ENCODE measurements around the gene TENM4.

Gene TENM4

DNA sequence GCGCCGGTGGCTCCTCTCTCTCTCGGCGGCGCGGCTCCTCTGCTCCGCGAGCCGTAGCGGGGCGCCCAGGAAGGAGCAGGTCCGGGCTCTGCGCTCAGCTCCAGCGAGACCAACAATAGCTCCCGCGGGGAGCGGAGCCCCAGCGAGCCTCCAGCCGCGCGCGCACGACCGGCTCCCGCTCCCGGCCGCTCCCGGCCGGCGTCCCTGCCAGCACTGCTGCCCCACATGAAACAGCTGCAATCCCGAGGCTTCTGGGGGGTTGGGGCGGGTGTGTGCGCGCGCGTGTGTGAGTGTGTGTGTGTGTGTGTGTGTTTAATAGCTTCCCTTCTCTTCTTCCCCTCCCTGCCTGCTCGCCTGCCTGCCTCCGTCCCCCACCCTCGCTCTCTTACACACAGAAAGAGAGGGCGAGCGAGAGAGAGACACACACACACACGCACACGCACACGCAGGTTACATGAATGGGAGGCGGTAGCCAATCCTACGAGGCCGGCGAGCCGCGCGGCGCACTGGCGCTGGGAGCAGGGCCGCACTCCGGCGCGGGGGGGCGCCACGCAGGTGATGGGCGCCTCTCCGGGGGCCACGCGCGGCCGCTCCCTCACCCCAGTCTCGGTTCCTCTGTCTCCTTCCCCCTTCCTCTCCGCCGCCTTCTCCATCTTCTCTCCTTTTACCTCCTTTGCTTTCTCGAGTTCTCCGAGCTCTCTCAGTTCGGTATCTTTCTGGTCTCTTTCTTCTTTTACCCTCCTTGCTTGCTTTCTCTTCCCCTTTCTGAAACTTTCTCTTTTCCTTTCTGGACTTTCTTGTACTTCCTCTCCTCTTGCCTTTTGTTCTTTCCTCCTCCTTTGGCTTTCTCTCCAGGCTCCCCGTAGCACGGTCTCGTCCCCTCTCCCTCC is at the start of gene TENM4:
TSS of gene TENM4 (minus strand) at position 460 of the 890 bp plus-strand sequence. CDS start 371,086 bp downstream, outside the sequence.
- no peak for DNase-seq (ENCODE audit: low spot score)

DNA sequence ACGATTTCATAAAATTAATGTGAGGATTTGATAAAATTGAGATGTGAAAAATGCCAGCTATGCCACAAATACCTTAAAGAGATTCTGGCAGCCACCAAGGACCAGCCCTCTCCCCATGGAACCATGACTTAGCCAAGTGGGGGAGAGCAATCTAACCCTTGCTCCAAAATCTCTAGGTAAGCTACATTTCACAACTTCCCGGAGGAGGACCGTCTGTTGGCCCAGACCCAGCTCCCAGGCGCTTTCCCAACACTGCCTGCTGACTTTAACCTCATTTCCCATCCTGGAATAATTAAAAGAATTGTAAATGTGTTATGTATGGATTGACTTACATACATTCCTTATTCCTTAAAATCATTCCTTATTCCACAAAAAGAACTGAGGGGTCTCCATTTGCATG is 47.5 kb upstream of the TENM4 start:
- no peak for DNase-seq (ENCODE audit: low spot score)

DNA sequence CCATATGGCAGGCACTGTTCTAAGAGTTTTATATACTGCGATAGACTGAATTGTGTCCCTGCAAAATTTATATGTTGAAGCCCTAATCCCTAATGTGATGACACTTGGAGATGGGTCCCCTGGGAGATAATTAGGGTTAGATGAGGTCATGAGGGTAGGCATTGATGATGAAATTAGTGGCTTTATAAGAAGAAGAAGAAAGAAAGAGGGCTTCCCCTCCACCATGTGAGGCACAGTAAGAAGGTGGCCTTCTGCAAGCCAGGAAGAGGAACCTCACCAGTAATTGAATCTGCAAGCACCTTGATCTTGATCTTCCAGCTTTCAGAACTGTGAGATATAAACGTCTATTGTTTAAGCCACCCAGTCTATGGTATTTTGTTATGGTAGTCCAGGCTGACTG is 46.6 kb upstream of the TENM4 start:
- DNase-seq (ENCODE audit: low spot score), result no peak

DNA sequence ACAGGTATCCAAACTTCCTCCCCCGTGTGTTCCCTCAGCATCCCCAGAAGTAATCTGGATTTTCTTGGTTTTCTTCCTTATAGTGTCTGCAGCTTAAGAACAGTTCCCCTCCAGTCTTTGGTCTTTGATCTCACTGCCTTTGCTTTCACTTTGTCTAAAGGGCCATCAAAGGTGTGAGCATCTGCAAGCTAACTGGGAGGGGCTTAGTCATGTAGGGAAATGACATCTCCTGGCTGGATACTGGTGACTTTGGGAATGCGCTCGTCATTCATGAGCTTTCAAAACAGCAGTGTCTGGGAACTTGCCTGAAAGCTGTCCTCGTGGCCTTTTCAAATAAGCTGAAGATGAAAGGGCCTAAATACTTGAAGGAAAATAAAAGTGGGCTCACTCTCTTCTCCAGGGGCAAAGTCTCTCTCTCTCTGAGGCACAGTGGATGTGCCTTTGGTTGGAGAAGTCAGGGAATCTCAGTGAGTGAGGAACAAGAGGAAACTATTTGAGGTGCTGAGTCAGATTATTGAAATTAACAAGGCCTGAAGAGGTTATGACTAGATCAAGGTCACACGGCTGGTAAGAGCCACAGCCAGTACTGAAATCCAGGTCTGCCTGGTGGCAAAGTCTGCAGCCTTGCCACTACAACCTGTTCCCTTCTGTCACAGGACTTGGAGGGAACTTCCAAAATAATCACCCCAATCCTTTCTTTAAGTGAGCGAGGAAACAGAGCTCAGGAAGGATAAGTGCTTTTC is 45.6 kb upstream of the TENM4 start:
- no peak for DNase-seq (ENCODE audit: low spot score)

DNA sequence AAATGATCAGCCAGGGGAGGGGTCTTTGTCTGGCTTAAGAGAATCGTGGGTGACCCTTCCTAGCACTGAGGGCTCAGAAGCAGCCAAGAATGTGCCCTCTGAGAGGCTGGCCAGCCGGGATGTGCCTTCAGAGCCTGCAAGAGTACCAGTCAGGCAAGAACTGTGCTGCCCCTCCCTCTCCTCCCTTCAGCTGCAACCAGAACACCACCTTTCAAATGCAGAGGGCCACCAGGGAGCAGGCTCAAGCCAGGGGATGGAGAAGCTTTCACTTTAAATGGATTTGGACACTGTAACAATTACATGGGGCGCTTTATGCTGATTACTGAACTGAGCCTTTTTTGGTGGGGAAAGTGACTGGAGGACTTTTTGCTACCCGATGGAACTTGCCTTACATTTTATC is 44.9 kb upstream of the TENM4 start:
- DNase-seq (ENCODE audit: low spot score), result no peak

DNA sequence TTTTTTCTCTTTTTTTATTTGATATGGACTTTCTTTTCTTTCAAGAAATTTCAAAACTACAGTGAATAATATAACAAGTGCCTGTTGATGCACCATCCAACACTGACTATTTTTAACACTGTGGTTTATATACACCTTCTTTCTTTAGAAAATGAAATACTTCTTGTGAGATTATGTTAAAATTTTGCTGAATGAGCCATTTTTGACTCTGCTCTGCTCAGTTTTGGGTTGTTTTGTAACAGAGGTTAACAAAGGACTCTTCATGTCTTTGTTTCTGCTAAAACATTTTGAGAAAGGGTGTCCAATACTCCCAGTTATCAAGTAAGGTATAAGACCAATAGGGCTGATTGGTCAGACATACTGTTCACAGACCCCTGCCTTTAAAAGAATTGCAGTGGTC is 44.0 kb upstream of the TENM4 start:
- DNase-seq (ENCODE audit: low spot score), result no peak

DNA sequence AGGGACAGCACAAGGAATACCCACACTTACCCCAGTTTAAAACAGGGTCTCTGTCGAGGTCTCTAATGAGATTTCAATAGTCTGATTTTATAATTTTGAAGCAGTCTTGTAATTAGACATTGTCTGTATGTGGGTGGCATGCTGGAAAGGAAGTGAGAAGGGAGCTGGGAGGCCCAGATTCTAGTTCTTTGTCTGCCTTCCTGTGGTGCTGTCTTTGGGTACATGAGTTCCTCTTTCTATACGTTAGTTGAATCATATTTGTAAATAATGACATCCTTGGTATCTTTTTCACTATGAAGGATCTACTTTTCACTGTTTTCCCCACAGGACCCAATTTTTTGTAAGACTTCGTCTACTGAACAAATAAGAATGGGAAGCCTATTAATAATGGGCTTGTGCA is 42.0 kb upstream of the TENM4 start:
- DNase-seq (ENCODE audit: low spot score), result no peak

DNA sequence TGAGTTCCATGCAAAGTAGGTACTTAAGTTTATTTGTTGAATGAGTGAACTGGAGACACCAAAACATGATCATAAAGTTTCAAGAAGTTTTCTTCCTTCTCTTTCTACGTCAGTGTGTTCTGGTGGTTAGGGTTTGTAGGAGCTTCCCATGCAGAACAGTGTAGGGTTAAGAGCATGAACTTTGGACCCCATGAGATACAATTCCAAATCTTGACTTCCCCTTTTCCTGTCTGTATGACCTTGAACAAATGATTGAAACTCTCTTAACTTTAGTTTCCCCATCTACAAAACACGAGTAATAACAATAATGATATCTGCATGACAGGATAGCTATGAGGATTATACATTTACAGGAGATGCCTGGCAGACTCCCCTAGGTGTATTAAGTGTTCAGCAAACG is 41.0 kb upstream of the TENM4 start:
- DNase-seq (ENCODE audit: low spot score), result no peak

DNA sequence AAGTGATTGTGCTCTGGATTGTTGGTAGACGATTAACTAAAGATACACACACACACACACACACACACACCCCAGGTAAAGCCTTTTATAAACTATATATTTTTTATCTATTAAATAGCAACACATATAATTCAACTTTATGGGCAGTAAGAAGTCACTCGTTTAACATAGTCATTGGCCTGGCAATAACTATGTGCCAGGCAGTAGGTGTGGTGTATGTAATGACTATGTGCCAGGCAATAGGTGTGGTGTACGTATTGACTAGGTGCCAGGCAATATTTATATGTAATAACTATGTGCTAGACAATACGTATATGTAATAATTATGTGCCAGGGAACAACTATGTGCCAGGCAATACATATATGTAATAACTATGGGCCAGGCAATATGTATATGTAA is 40.0 kb upstream of the TENM4 start:
- no peak for DNase-seq (ENCODE audit: low spot score)

DNA sequence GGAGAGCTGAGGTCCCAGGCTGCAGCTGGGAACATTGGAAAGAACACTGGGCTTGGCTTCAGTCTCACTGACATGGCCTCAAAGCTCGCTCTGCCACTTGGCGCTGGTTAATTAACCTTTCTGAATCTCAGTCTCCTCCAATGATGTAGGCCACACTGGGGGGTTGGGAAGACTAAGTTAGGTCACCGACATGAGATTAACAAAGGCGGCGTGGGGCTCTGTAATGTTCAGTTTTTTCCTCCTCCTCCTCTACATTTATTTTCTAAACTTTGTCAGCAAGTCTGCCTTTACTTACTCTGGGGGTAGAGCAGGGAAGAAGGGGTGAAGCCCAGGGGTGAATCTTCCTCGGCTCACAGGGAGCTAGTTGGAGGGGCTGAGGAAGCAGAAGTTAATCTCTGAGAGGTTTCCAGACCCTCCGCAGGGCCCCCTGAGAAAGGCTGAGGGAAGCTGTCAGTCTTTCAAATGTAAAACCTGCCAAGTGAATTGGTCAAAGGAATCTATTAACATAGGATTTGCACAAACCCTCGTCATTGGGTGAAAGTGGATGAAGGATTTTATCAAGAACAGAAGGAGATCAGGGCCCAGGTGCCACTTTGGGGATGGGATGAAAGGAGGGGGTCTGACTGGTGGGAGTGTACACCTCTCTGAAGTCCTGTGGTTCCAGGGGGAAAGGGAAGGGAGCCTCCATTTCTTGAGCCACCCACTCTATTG is 32.1 kb upstream of the TENM4 start:
- no peak for DNase-seq (ENCODE audit: low spot score)

DNA sequence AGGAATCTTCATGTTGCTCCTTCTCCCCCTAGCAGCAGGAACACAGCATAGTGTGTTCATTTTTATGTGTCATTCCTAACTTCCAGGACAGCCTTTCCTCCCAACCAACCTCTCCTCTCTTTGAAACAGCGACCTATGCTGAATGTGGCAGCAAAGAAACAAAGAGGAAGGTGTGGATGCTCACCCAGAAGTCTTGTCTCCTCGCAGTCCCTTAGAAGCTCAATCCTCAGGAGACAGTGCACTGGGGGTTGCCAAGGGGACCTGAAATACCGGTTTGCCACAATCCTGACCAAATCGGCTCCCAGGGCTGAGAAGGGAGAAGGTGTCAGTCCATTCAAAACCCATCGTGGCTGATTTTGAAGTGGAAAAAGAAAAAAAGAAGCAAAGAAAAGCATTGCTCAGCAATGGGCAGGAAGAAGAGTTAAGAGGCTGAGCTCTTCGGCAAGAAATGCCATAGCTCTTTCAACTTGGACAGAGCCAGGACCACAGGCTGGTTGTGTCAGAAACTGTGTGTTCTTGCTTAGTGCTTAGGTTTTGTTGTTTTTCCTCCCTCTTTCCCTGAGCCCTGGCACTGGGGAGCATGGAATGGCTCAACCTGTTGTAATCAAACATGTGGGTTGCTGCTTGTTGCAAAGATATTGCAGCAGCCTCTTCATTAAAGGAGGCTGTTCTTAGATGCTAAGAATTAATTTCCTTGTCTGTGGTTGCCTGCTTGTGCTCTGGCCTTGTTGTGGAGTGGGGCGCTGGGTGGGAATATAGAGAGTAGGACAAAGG is 30.4 kb upstream of the TENM4 start:
- DNase-seq (ENCODE audit: low spot score), result no peak

DNA sequence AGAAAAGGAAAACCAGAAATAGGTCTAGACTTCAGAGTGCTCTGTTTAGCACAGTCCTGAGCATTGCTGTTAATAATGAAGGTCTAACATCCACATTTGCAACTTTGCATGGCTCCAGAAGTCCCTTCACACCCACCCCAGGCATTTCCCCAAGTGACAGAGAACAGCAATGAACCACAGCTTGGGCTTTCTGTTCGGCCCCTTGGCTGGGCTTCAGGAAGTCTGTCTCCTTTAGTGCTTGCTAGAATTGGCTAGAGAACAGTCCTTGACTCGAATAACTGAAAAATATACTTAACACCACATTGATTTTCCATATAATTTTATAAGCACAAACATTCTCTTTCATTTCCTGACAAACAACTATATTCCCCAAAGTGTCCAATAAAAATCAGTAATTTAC is 29.3 kb upstream of the TENM4 start:
- no peak for DNase-seq (ENCODE audit: low spot score)

DNA sequence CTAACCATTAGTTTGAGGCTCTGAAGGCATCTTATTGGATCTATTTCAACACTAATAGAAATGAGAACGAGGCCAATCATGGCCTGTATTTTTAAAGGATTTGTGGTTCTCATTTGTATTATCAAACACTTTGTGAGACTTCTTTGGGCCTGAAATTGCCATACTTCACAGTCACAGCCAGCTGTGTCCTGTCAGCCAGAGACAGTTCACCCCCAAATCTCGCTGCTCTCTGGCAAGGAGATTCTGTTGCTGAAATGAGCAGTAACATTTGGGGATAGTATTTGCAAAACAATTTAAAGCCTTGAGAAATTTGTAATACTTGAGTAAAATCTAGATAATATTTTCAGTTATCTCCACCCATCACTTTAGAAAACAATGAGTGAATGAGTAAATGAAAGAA is 26.9 kb upstream of the TENM4 start:
- DNase-seq (ENCODE audit: low spot score), result no peak

DNA sequence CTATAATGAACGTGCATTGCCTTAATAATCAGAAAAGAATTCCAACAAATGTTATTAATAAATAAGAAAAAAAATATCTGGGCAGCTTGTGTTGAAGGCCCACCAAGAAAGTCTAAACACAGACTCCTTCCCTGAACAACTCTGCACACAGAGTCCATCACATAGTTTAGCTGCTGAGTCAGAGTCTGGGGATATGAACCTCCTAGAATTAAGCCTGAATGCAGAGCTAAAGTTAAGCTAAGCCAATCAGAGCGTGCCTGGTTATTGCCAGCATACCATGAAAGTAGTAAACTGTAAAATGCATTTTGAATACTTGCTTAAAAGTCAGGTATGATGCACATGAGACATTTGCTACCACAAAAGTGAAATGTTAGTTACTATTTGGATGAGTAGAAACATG is 25.6 kb upstream of the TENM4 start:
- no peak for DNase-seq (ENCODE audit: low spot score)

DNA sequence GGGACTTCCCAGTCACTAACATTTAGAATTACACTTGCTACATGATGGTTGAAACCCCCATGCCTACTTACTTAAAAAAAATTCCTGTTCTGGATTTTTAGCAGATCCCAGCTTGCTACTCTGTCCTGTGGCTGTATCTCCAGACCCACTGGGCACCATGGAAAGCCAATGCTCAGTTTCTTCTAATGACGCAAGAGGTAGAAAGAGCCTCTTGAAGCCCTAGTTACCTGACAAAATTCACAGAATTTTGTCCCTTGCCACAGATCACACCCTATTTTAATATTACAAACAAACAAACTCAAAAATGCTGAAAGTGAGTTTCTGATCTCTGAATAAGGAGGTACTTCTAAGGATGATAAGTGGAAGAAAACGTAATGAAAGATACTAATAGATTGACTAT is 24.3 kb upstream of the TENM4 start:
- DNase-seq (ENCODE audit: low spot score), result no peak

DNA sequence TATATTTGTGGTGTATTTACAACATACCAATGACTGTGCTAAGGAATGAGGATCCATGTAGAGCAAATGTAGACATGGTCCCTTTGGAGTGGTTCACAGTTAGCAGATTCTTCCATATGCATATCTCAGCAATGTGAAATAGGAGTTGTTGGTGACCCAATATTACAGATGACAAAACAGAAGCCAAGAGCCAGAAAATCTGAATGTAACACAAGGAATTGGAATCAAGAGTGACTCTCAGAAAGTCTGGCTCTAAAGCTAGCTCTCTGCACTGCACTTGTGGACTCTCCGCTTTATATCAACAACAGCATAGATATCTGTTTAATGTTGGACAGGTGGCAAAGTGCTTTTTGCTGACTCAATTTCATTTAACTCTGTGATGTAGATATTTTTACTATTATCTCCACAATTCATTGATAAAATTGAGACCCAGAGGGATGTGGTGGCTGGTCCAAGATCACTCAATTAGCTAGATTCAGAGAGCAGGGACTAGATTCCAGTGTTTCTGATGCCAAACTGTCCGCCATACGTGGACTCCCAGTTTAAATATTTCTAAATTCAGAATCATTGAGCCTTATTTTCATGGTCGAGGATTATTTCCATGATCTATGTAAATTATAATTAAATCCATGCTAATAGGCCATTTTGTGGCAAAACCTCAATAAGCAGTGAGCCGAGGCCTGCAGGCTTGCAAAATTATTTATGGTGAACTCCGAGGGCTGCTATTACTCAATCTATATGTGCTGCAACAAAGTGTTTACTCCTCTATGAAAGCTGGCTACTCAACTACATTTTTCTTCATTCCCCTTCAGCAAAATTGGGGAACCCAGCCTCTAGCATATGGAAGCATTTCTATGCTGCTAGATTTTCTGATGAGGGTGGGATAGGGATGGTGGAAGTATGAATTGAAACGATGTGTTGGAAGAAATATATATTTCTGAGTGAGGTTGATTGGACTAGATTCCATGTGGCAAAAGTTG is 21.1 kb upstream of the TENM4 start:
- no peak for DNase-seq (ENCODE audit: low spot score)

DNA sequence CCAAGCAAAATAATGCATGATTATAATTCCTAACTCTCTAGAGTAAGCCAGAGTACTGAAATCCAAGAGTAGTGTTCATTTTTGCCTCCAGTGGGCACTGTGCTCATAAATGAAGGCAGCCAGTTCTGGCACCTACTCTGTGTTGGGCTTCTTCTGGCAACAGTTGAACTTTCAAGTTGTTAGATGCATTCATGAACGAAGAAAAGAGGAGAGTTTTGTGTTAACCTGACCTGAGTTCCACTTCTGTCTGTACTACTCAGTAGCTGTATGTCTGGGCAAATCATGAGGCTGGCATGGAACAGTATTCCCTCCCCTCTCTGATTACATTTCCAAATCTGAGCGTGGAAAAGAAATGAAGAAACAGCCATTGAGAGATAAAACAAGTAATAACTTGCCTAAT is 20.3 kb upstream of the TENM4 start:
- DNase-seq (ENCODE audit: low spot score), result no peak

DNA sequence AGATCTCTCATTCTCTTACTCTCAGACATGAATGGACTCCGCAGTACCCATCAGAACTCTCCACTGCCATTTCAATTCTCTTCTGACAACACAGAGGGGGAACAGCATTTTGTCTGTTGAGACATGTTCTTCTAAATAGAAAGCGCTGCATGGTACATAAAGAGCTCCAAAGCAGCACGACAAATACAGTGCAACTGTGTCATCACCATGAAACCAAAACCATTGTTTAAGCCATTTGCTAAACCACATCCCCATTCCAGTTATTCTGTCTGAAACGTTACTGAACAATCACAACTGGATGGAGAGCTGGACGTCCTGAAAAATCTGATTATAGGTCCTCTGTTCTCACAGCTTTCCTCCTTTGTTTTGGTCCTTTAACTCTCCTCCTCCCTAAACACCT is 17.9 kb upstream of the TENM4 start:
- no peak for DNase-seq (ENCODE audit: low spot score)

DNA sequence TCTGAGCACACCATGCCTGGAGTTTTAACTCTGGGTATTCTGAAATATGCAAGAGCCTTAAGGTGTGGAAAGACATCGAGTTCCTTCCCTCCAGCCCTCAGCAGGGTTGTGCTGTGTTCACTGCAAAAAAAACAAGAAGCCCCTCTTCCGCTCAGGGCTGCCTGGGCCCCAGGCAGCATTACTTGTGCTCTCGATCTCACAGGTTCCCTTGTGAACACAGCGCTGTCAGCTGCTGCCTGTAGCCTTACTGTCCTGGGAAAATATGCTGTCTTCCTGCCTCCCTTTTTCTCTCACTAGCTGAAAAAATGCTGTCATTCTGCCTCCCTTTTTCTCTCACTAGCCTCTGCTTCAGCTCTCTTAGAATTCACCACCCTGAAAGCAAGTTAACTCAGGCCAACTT is 15.7 kb upstream of the TENM4 start:
- DNase-seq (ENCODE audit: low spot score), result no peak

DNA sequence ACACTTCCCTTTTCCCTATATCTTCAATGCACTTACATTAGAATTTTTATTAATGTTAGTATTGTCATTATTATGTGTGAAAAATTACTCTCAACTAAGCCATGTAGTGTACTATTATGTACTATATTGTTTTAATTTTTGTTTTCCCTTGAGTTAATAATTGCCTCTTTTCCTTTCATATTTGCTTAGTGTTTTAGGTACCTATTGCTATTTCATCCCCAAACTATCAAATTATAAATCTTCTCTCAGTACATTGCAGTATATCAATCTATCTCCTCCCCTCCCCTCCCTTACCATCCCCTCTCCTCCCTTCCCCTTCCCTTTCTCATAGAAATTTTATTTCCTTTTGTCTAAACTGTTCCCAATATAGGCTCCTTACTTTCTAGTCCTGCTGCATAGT is 12.8 kb upstream of the TENM4 start:
- no peak for DNase-seq (ENCODE audit: low spot score)

DNA sequence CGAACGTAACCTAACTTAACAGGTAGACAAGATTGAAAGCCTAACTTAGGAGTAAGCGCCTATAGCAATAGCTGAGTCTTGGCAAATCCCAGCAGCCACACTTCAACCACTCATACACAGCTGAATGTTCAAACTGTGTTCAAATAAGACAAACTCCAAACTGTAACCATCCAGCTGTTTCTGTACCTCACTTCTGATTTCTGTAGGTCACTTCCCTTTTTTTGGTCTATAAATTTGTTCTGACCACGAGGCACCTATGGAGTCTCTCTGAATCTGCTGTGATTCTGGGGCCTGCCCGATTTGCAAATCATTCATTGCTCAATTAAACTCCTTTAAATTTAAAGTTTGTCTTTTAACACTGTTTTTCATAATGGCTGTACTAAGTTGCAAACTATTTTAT is 8.2 kb upstream of the TENM4 start:
- DNase-seq (ENCODE audit: low spot score), result no peak
